ENCODE results near the gene KIF5C.

Gene KIF5C

GRCh38 chr2:148990968-148991367 lies 115.9 kb downstream of the KIF5C start:
- DNase-seq (ENCODE audit: insufficient read length, low spot score), result no peak
- TF ChIP-seq CTCF (IDR thresholded peaks at IDR 0.05; ENCODE audit: insufficient read depth, missing control alignments), result no peak
- FAIRE-seq, result no peak

- no peak for TF ChIP-seq CTCF (IDR thresholded peaks at IDR 0.05; ENCODE audit: insufficient read depth, missing control alignments)
- DNase-seq (ENCODE audit: insufficient read length, low spot score), result no peak
- no peak for FAIRE-seq
Measured at GRCh38 chr2:148992448-148992847, 117.4 kb downstream of the KIF5C start.

- DNase-seq (ENCODE audit: insufficient read length, low spot score) (no peak), FAIRE-seq (no peak)
- TF ChIP-seq CTCF (IDR thresholded peaks at IDR 0.05; ENCODE audit: insufficient read depth, missing control alignments), result no peak
Measured at GRCh38 chr2:148993351-148993750, 118.3 kb downstream of the KIF5C start.

GRCh38 chr2:148994341-148994740 lies 119.3 kb downstream of the KIF5C start:
- no peak for TF ChIP-seq CTCF (IDR thresholded peaks at IDR 0.05; ENCODE audit: insufficient read depth, missing control alignments)
- DNase-seq (ENCODE audit: insufficient read length, low spot score) (no peak), FAIRE-seq (no peak)

GRCh38 chr2:148996805-148997204 lies 121.8 kb downstream of the KIF5C start:
- TF ChIP-seq CTCF (IDR thresholded peaks at IDR 0.05; ENCODE audit: insufficient read depth, missing control alignments), result no peak
- FAIRE-seq (no peak), DNase-seq (ENCODE audit: insufficient read length, low spot score) (no peak)

GRCh38 chr2:148998165-148998830 lies 123.3 kb downstream of the KIF5C start:
- no peak for DNase-seq (ENCODE audit: insufficient read length, low spot score)
- FAIRE-seq, result no peak
- TF ChIP-seq CTCF (IDR thresholded peaks at IDR 0.05; ENCODE audit: insufficient read depth, missing control alignments), result no peak

- TF ChIP-seq CTCF (IDR thresholded peaks at IDR 0.05; ENCODE audit: insufficient read depth, missing control alignments), result no peak
- no peak for DNase-seq (ENCODE audit: insufficient read length, low spot score)
- FAIRE-seq, result no peak
Measured at GRCh38 chr2:148998831-148999200, 123.8 kb downstream of the KIF5C start.

All from D721Med (cell line).